ENCODE measurements around the gene ING2.
"Not testable (repeated sequence)": the region's sequence is repeated elsewhere in the genome, so short reads cannot be mapped to it uniquely, and the experiment has no call there.

The ING2 gene, protein sequence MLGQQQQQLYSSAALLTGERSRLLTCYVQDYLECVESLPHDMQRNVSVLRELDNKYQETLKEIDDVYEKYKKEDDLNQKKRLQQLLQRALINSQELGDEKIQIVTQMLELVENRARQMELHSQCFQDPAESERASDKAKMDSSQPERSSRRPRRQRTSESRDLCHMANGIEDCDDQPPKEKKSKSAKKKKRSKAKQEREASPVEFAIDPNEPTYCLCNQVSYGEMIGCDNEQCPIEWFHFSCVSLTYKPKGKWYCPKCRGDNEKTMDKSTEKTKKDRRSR

DNA sequence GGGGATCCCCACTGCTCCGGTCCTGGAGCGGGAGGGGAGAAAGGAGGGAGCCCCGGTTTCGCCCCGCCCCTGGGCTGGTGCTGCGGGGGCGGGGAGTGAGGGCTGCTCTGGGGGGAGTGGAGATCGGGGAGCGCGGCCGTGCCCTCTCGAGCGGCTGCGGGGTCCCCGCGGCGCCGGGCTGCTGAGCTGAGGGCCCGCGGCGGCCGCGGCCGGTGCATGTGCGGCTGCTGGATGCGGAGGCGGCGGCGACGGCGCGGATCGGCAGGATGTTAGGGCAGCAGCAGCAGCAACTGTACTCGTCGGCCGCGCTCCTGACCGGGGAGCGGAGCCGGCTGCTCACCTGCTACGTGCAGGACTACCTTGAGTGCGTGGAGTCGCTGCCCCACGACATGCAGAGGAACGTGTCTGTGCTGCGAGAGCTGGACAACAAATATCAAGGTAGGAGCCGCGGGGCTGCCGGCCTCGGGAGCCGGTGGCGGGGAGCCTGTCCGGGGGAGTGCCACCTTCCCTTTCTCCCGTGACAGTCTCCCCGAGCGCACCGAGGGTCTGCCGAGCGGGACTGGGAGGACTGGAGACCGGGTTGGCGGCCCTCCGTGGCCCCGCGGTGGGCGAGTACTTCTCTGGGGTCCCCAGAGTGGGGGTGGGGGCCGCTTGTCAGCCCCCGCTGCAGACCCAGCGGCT is at the start of gene ING2:
Gene ING2 (plus strand): TSS at position 129 of the 681 bp plus-strand sequence. CDS start 138 bp downstream, at position 267.
- peak in 2 of 3 experiments; percentile 11 to 42 for DNase-seq (ENCODE audit: low read depth in 2 of 3, low spot score in 2 of 3)

GRCh38 chr4:183455431-183456195 is 49.2 kb upstream of the ING2 start:
- DNase-seq (ENCODE audit: low read depth in 2 of 3, low spot score in 2 of 3), result no peak

- DNase-seq (ENCODE audit: low read depth in 2 of 3, low spot score in 2 of 3), result no peak
These were observed 46.9 kb upstream of the ING2 start for GRCh38 chr4:183458005-183458404.

DNA sequence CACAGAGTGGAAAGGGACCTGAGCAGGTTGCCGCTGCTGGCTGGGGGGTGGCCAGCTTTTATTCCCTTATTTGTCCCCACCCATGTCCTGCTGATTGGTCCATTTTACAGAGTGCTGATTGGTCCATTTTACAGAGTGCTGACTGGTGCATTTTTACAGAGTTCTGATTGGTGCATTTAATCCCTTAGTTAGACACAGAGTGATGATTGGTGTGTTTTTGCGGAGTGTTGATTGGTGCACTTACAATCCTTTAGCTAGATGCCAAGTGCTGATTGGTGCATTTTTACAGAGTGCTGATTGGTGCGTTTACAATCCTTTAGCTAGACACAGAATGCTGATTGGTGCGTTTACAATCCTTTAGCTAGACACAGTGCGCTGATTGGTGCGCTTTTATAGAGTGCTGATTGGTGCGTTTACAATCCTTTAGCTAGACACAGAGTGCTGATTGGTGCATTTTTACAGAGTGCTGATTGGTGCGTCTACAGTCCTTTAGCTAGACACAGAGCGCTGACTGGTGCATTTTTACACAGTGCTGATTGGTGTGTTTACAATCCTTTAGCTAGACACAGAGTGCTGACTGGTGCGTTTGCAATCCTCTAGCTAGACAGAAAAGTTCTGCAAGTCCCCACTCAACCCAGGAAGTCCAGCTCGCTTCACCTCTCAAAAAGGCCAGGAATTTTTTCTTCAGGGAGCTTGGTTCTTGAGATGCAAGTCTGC is 40.8 kb upstream of the ING2 start:
- DNase-seq (ENCODE audit: low read depth in 2 of 3, low spot score in 2 of 3), result not testable (repeated sequence)

DNA sequence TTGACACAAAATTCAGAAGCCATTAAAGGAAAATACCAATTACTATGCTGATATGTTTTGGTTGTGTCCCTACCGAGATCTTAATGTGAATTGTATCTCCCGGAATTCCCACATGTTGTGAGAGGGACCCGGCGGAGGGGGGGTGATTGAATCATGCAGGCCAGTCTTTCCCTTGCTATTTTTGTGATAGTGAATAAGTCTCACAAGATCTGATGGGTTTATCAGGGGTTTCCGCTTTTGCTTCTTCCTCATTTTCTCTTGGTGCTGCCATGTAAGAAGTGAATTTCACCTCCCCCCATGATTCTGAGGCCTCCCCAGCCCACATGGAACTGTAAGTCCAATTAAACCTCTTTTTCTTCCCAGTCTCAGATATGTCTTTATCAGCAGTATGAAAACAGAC is 39.0 kb upstream of the ING2 start:
- not testable (repeated sequence) for DNase-seq (ENCODE audit: low read depth in 2 of 3, low spot score in 2 of 3)

- DNase-seq (ENCODE audit: low read depth in 2 of 3, low spot score in 2 of 3), result no peak
These were observed 37.6 kb upstream of the ING2 start for GRCh38 chr4:183467246-183467645.

GRCh38 chr4:183468210-183469095 is 36.4 kb upstream of the ING2 start:
- DNase-seq (ENCODE audit: low read depth in 2 of 3, low spot score in 2 of 3), result no peak

GRCh38 chr4:183469285-183469684 is 35.6 kb upstream of the ING2 start:
- DNase-seq (ENCODE audit: low read depth in 2 of 3, low spot score in 2 of 3), result no peak

- DNase-seq (ENCODE audit: low read depth in 2 of 3, low spot score in 2 of 3), result no peak
These were observed 34.9 kb upstream of the ING2 start for GRCh38 chr4:183469936-183470335.

DNA sequence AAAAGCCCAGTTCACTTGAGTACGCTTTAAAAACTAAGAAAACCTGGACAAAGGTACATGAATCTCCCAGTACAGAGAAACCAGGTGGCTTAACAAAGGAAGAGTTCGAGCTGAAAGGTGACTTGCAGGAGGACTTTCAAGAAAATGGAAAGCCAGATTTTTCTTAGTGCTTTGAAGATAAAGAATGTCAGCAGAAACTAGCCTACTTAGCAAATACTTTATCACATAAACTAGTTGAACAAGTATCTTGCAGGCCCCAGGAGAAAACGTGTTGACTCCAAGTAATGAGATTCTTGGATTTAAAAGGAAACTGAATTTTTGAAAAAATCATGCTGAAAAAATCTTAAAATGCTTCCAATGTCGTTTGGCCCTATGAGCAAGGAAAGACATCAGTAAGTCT is 34.0 kb upstream of the ING2 start:
- DNase-seq (ENCODE audit: low read depth in 2 of 3, low spot score in 2 of 3), result no peak

DNA sequence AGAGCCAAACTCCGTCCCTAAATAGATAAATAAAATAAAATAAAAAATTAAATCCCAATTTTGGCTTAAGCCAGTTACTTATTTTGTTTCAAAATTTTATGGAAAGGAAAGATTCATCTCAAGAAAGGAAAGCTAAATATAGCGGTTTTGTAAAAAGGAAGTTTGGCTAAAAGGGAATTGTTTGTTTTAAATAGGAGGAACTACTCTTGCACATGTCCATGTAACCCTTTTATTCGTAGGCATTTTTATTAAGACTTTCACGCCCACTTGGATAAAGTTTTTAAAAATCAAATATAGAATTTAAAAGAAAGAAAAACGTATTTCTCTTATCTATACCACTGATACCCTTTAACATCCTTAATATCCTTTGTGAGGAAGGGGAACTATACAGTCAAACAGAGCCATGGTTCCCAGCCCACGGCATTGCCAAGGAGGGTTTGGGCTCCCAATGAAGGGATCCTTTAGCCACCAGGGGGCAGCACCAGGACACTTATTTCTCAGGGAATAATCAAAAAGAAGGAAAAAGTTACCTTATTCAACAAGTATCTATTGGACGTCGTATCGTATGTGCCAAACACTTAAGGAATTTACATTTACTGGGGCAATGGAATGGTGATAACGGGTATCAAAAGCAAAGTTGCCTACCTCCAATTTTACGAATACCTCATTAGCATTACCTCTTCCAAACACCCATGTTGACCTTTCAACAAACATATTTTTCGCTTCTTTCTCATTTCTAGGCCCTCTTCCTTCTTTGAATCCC is 32.7 kb upstream of the ING2 start:
- peak; percentile 15 to 86 (median 71) for DNase-seq (ENCODE audit: low read depth in 2 of 3, low spot score in 2 of 3)

DNA sequence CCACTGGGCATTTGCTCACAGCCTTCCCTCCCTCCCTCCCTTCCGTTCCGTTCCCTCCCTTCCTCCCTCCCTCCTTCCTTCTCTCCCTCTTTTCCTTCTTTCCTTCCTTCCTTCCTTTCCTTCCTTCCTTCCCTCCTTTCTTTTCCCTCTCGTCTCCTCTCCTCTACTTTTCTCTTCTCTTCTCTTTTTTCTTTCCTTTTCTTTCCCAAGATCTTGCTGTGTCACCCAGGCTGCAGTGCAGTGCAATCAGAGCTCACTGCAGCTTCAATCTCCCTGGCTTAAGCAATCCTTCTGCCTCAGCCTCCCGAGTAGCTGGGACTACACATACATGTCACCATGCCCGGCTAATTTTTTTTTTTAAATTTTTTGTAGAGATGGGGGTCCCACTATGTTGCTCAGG is 26.7 kb upstream of the ING2 start:
- no peak for DNase-seq (ENCODE audit: low read depth in 2 of 3, low spot score in 2 of 3)

GRCh38 chr4:183478926-183479325 is 25.9 kb upstream of the ING2 start:
- DNase-seq (ENCODE audit: low read depth in 2 of 3, low spot score in 2 of 3), result no peak

- not testable (repeated sequence) for DNase-seq (ENCODE audit: low read depth in 2 of 3, low spot score in 2 of 3)
These were observed 22.3 kb upstream of the ING2 start for GRCh38 chr4:183482515-183483095.

DNA sequence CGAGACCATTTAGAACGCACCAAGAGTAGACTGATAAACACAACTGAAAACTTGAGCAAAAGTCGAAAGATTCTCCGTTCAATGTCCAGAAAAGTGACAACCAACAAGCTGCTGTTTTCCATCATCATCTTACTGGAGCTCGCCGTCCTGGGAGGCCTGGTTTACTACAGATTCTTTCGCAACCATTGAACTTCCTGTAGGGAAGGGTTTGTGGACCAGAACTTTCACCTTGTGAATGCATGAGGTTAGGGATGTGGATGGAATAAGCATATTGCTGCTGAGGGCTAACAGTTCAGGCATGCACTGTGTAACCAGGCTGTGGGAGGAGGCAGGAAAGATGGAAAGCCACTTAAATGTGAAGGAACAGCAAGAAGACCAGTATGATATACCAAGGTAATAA is 20.9 kb upstream of the ING2 start:
- no peak for DNase-seq (ENCODE audit: low read depth in 2 of 3, low spot score in 2 of 3)

DNA sequence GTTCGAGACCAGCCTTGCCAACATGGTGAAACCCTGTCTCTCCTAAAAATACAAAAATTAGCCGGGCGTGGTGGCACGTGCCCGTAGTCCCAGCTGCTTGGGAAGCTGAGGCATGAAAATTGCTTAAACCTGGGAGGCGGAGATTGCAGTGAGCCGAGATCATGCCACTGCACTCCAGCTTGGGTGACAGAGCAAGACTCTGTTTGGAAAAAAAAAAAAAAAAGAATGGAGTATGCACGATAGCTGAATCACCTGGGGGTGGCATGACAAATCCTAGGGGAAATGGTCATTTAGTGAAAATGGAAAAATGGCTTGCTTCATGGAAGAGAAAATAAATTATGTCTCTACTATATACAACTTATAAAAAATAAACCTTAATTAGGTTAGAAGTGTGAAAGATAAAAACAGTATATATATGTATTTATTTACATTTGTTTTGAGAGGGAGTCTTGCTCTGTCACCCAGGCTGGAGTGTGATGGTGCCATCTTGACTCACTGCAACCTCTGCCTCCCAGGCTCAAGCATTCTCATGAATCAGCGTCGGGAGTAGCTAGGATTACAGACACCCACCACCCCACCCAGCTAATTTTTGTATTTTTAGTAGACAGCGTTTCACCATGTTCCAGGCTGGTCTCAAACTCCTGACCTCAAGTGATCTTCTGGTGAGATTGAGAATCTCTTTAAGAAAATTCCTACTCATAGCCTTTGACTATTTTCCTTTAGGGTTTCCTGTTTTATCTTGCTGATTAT is 19.3 kb upstream of the ING2 start:
- no peak for DNase-seq (ENCODE audit: low read depth in 2 of 3, low spot score in 2 of 3)

- no peak for DNase-seq (ENCODE audit: low read depth in 2 of 3, low spot score in 2 of 3)
These were observed 12.1 kb upstream of the ING2 start for GRCh38 chr4:183492791-183493222.

GRCh38 chr4:183493246-183493645 is 11.6 kb upstream of the ING2 start:
- DNase-seq (ENCODE audit: low read depth in 2 of 3, low spot score in 2 of 3), result no peak

All from activated CD8-positive, alpha-beta memory T cell treated with anti-CD3 and anti-CD28 coated beads for 48 hours (primary cell).